Keratinocyte (primary cell): ENCODE measurements around the gene IGFLR1. TPM values are rescaled to one million over a fixed set of nuclear protein-coding genes. Genes with fewer than 3 reads are reported as not detected.

Experiments used
- DNase-seq: peaks from one replicate; pipeline ENCODE4 v3.0.0-alpha.2; 2011; ENCODE audit warnings: low read depth, missing footprints, low spot score
- FAIRE-seq: peaks from 2 replicates; lab custom pipeline; 2011; peaks lifted over from hg19 to GRCh38; lab: Jason Lieb, UNC
- H2AFZ ChIP-seq: 2 replicates; pipeline ENCODE4 v1.6.0; 2012; ENCODE audit warnings: low read length, control low read depth, inconsistent platforms; ENCODE audit not compliant: control insufficient read depth
- H3K27ac ChIP-seq: 2 replicates; pipeline ENCODE4 v1.5.1; 2011; ENCODE audit warnings: low read length; ENCODE audit not compliant: control insufficient read depth, insufficient read depth
- H3K27me3 ChIP-seq: 3 replicates; pipeline ENCODE4 v1.6.0; 2011; ENCODE audit warnings: low read length; ENCODE audit not compliant: control insufficient read depth, insufficient read depth; ENCODE audit errors: extremely low read depth
- H3K36me3 ChIP-seq, 2 experiments: 2 replicates in 1 of 2; 3 replicates in 1 of 2; pipeline ENCODE4 v1.5.1; 2011; ENCODE audit warnings: low read length in 2 of 2, mild to moderate bottlenecking in 1 of 2; ENCODE audit not compliant: control insufficient read depth in 2 of 2, insufficient read depth in 2 of 2; ENCODE audit errors: extremely low read depth in 1 of 2
- H3K4me1 ChIP-seq: 3 replicates; pipeline ENCODE4 v1.5.1; 2011; ENCODE audit warnings: low read length; ENCODE audit not compliant: control insufficient read depth, insufficient read depth; ENCODE audit errors: extremely low read depth
- H3K4me2 ChIP-seq: 3 replicates; pipeline ENCODE4 v1.6.0; 2011; ENCODE audit warnings: low read depth, low read length; ENCODE audit not compliant: control insufficient read depth, insufficient read depth; ENCODE audit errors: extremely low read depth
- H3K4me3 ChIP-seq, 3 experiments: fragments of 200-600 bp in 1 of 3; sonication (generic) in 1 of 3; 2 replicates in 2 of 3; 3 replicates in 1 of 3; pipeline ENCODE4 v1.5.1; 2011 to 2016; ENCODE audit warnings: low read length in 3 of 3, mild to moderate bottlenecking in 3 of 3, control low read depth in 2 of 3, inconsistent platforms in 1 of 3, low read depth in 1 of 3, mixed read lengths in 1 of 3, mixed run types in 1 of 3, moderate library complexity in 1 of 3; ENCODE audit not compliant: control insufficient read depth in 2 of 3, insufficient read depth in 2 of 3; ENCODE audit errors: extremely low read depth in 1 of 3
- H3K79me2 ChIP-seq: 2 replicates; pipeline ENCODE4 v1.6.0; 2012; ENCODE audit warnings: low read length; ENCODE audit not compliant: control insufficient read depth, insufficient read depth
- H3K9ac ChIP-seq: 3 replicates; pipeline ENCODE4 v1.6.0; 2011; ENCODE audit warnings: low read length; ENCODE audit not compliant: control insufficient read depth, insufficient read depth; ENCODE audit errors: extremely low read depth
- H3K9me1 ChIP-seq: 3 replicates; pipeline ENCODE4 v1.6.0; 2011; ENCODE audit warnings: low read length; ENCODE audit not compliant: control insufficient read depth, insufficient read depth; ENCODE audit errors: extremely low read depth
- H3K9me3 ChIP-seq: 2 replicates; pipeline ENCODE4 v1.5.1; 2012; ENCODE audit warnings: low read depth, low read length; ENCODE audit not compliant: control insufficient read depth
- H4K20me1 ChIP-seq: 3 replicates; pipeline ENCODE4 v1.6.0; 2011; ENCODE audit warnings: low read length; ENCODE audit not compliant: control insufficient read depth, insufficient read depth; ENCODE audit errors: extremely low read depth
- CTCF ChIP-seq, 3 experiments: IDR thresholded peaks in 1 of 3; conservative IDR thresholded peaks in 1 of 3; optimal IDR thresholded peaks in 1 of 3; 2 replicates in 2 of 3; 3 replicates in 1 of 3; pipeline versions ENCODE3 to v1.5.1; 2011; ENCODE audit warnings: low read length in 3 of 3, mild to moderate bottlenecking in 3 of 3, moderate library complexity in 2 of 3, control low read depth in 1 of 3, inconsistent platforms in 1 of 3; ENCODE audit not compliant: insufficient read depth in 2 of 3; ENCODE audit errors: extremely low read depth in 1 of 3
- EZH2 ChIP-seq: IDR thresholded peaks from one replicate; pipeline ENCODE4 v1.6.1; 2012; ENCODE audit warnings: inconsistent platforms, mild to moderate bottlenecking, low read length, moderate library complexity
- dilution Hi-C: fragments of 300-500 bp; cut with MboI; formaldehyde crosslinking; loops from one replicate; pipeline ENCODE4 v1.7.0; 2020; ENCODE audit warnings: low sequenced_read_pairs; ENCODE audit not compliant: extremely low pct_ligation_motif_present
- polyA plus RNA-seq, 5 experiments: library from polyadenylated mRNA; depleted of rRNA in 3 of 5; stranded (reverse) in 3 of 5; stranded (forward) in 1 of 5; unstranded in 1 of 5; fragments of >200 nt; gene quantifications; 1 replicate in 1 of 5; 2 replicates in 3 of 5; 3 replicates in 1 of 5; pipeline versions ENCODE4 v1.2.1 to v1.2.3, GENCODE V29; 2011 to 2012; ENCODE audit warnings: missing spikeins in 2 of 5, low read depth in 1 of 5, low replicate concordance in 1 of 5

IGFLR1 gene
- polyA plus RNA-seq, 1 donor (not counting 4 experiments of a cell fraction or from before 2014, with no cell fraction given) = 0.34 TPM

DNA sequence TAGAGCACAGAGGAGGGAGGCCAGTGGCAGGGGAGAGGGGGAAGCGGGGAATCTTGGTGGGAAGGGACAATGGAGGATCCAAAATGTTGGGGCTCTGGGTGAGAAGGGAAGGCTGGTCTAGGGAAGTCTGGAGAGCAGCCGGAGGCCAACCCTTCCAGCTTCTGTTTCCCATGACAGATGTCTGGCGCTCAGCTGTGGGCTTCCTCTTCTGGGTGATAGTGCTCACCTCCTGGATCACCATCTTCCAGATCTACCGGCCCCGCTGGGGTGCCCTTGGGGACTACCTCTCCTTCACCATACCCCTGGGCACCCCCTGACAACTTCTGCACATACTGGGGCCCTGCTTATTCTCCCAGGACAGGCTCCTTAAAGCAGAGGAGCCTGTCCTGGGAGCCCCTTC lies 4.3 kb upstream of the IGFLR1 start:
- Histone ChIP-seq H3K4me3 (peak overlapping the region; percentile 65 to 100 (median 98)), H4K20me1 (no peaks in the 10 kb centered on the region), H3K36me3 (peaks cover 6 to 11% of the 10 kb centered on the region in 2 experiments), H3K4me1 (peaks cover 25% of the 10 kb centered on the region), H3K79me2 (peaks cover 30% of the 10 kb centered on the region), H3K9ac (peak overlapping the region; percentile 93), H3K27me3 (no peaks in the 10 kb centered on the region), H2AFZ (no peak overlapping the region), H3K9me1 (no peaks in the 10 kb centered on the region), H3K27ac (peak overlapping the region; percentile 94), H3K9me3 (no peaks in the 10 kb centered on the region), H3K4me2 (peak overlapping the region; percentile 92)
- dilution Hi-C loops = no loop called here
- DNase-seq = no peak
- TF ChIP-seq CTCF (optimal IDR thresholded peaks at IDR 0.05 in 1 of 3, IDR thresholded peaks at IDR 0.05 in 1 of 3, conservative IDR thresholded peaks at IDR 0.05 in 1 of 3; ENCODE audit: extremely low read depth in 1 of 3, insufficient read depth in 2 of 3, low read length in 3 of 3) = no peak
- TF ChIP-seq EZH2 = no peak
- FAIRE-seq = no peak

DNA sequence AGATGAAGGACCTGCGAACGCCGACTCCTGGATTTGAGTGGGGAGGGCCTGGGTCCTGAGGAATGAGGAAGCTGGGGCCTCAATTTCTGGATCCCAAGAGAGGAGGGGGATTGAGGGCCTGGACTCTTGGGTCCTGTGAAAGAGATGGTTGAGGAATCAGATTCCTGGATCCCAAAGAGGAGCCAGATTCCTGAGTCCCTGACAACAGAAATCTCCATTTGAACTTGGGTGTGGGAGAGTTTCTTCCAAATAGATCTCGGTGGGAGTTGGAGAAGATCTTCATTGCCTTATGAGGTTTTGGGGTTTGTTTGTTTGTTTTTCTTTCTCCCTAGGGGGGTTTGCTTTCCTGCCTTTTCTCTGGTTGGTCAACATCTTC lies 3.8 kb upstream of the IGFLR1 start:
- Histone ChIP-seq H3K27me3 (no peaks in the 10 kb centered on the region), H3K9me3 (no peaks in the 10 kb centered on the region), H3K79me2 (peaks cover 30% of the 10 kb centered on the region), H2AFZ (no peak overlapping the region), H3K9me1 (no peaks in the 10 kb centered on the region), H3K27ac (peak overlapping the region; percentile 94), H3K36me3 (peaks cover 6 to 11% of the 10 kb centered on the region in 2 experiments), H3K4me2 (peak overlapping the region; percentile 92), H3K4me3 (peak overlapping the region; percentile 65 to 100 (median 98)), H4K20me1 (no peaks in the 10 kb centered on the region), H3K4me1 (peaks cover 26% of the 10 kb centered on the region), H3K9ac (peak overlapping the region; percentile 93)
- FAIRE-seq = no peak
- DNase-seq = no peak
- dilution Hi-C loops = no loop called here
- TF ChIP-seq CTCF (optimal IDR thresholded peaks at IDR 0.05 in 1 of 3, IDR thresholded peaks at IDR 0.05 in 1 of 3, conservative IDR thresholded peaks at IDR 0.05 in 1 of 3; ENCODE audit: extremely low read depth in 1 of 3, insufficient read depth in 2 of 3, low read length in 3 of 3) = no peak
- no peak for TF ChIP-seq EZH2
